ENCODE measurements around the gene AKT1.
A peak's percentile ranks its signal among the peaks of the same experiment; 100 is the strongest.
"Not testable (repeated sequence)": the region's sequence is repeated elsewhere in the genome, so short reads cannot be mapped to it uniquely, and the experiment has no call there.

The AKT1 gene

GRCh38 chr14:104753528-104754212, 41.9 kb downstream of the AKT1 start:
- DNase-seq (ENCODE audit: low read depth) = no peak

- DNase-seq (ENCODE audit: low read depth) = peak; percentile 98
These were observed 42.6 kb downstream of the AKT1 start, which contains the start of gene SIVA1 for GRCh38 chr14:104752735-104753527. Gene SIVA1 (plus strand): TSS chr14:104753147. CDS start chr14:104753202, 55 bp downstream.

GRCh38 chr14:104752423-104752734, 43.2 kb downstream of the AKT1 start:
- no peak for DNase-seq (ENCODE audit: low read depth)

DNA sequence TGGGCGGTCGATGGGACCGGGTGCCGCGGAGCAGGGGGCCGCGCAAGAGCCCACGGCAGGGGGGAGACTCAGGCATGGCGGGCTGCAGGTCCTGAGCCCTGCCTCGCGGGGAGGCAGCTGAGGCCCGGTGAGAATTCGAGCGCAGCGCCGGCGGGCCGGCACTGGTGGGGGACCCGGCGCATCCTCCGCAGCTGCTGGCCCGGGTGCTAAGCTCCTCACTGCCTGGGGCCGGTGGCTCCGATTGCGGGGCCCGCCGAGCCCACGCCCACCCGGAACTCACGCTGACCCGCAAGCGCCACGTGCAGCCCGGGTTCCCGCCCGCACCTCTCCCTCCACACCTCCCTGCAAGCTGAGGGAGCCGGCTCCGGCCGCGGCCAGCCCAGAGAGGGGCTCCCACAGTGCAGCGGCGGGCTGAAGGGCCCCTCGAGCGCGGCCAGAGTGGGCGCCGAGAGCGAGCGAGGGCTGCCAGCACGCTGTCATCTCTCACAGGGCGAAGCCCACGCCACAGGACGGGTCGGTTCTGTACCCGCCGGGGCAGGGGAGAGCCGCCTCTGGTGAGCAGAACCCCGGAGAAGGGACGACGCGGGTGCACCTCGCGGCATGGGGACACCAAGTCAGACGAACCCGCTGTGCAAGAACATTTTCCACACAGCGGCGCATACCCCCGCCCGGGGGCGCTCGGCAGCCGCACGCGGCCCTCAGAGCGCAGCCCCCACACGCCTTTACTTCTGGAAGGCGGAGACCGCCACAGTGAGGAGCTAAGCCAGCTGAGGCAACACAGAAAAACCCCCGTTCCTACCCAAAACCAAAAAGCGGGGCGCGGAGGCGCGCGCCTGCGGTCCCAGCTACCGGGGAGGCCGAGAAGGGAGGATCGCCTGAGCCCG, 43.8 kb downstream of the AKT1 start:
- no peak for DNase-seq (ENCODE audit: low read depth)

- DNase-seq (ENCODE audit: low read depth) = not testable (repeated sequence)
These were observed 44.8 kb downstream of the AKT1 start for GRCh38 chr14:104750753-104751057.

DNA sequence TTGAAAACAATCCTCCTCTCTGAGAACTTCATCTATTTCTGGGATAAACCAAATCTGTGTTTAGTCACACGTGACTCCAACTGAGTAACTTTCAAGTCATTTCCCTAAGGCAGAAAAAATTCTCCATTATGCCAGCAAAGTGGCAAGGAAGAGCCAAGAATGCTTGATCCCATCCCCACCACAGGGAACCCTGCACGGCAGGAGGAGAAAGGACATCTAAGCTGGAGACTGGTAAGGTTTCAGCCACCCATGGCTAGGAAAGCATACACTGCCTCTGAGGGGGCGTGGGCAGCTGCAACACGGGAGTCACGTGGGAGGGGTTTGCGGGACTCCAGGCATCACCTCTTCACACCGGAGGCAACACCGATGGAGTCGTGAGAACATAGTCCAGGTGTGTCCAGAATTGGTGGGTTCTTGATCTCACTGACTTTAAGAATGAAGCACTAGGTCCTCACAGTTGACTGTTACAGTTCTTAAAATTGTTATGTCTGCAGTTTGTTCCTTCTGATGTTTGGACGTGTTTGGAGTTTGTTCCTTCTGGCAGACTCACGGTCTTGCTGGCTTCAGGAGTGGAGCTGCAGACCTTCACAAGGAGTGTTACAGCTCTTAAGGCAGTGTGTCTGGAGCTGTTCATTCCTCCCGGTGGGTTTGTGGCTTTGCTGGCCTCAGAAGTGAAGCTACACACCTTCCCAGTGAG, 45.3 kb downstream of the AKT1 start:
- no peak for DNase-seq (ENCODE audit: low read depth)

DNA sequence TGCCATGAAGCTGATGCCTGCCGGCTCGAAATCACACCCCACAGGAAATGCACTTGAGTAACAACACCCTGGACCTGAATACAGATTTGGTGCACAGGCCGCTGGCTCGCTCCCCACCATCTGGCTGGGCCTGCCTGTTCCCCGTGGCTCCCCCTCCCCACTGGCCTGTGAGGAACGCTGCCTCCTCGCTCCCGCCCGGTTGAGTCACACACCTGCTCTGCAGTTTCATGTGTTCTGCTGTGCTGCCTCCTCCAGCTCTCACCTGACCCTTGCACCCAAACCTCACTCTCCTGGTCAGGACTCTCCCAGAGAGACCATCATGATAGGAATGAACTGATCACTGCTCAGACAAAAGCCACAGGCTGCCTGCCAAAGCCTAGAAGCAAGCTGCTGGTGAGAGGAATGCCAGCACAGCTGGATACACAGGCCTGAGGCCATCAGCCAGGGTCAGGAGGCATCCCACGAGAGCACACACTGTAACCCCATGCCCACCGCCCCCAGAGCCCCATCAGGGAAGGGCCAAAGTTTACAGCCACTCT, 46.4 kb downstream of the AKT1 start:
- DNase-seq (ENCODE audit: low read depth) = peak; percentile 34

DNA sequence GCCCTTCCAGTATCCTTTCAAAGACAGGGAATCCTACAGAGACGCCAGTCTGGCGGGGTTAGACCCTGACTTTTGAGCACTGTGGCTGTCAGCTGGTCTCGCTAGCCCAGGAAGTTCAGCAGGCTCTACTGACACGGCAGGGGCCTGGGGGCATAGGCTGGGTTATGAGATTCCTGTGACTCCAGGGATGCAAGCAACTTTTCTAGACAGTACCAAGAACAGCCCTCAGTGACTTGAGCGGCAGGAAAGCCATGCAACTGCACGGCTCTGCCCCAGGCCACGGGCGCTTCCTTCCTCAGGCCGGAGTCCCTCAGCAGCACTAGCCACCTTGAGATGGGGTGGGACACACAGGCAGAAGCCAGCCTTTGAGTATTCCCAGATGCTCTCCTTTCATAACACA, 47.7 kb downstream of the AKT1 start:
- no peak for DNase-seq (ENCODE audit: low read depth)

- no peak for DNase-seq (ENCODE audit: low read depth)
These were observed 48.5 kb downstream of the AKT1 start for GRCh38 chr14:104746934-104747481.

GRCh38 chr14:104746071-104746545, 49.4 kb downstream of the AKT1 start:
- no peak for DNase-seq (ENCODE audit: low read depth)

DNA sequence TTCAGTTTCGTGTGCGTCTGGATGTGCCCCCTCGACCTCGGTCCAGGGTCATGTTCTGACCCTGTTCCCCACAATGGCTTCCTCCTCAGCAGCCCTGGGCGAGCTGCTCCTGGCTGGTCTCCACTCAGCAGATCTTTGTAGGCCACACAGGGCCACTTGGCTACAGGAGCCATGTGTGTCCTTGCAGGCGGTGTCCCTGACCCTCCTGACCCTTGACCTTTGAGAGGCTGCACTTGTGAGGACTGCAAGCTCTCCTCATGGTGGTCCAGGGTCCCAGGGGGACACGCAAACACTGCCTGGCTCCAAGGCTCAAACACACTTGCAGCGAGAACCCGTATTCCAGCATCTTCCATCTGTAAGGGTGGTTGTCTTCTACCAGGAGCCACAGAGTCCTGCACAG, 50.1 kb downstream of the AKT1 start:
- DNase-seq (ENCODE audit: low read depth) = no peak

GRCh38 chr14:104744484-104744883, 51.1 kb downstream of the AKT1 start:
- no peak for DNase-seq (ENCODE audit: low read depth)

DNA sequence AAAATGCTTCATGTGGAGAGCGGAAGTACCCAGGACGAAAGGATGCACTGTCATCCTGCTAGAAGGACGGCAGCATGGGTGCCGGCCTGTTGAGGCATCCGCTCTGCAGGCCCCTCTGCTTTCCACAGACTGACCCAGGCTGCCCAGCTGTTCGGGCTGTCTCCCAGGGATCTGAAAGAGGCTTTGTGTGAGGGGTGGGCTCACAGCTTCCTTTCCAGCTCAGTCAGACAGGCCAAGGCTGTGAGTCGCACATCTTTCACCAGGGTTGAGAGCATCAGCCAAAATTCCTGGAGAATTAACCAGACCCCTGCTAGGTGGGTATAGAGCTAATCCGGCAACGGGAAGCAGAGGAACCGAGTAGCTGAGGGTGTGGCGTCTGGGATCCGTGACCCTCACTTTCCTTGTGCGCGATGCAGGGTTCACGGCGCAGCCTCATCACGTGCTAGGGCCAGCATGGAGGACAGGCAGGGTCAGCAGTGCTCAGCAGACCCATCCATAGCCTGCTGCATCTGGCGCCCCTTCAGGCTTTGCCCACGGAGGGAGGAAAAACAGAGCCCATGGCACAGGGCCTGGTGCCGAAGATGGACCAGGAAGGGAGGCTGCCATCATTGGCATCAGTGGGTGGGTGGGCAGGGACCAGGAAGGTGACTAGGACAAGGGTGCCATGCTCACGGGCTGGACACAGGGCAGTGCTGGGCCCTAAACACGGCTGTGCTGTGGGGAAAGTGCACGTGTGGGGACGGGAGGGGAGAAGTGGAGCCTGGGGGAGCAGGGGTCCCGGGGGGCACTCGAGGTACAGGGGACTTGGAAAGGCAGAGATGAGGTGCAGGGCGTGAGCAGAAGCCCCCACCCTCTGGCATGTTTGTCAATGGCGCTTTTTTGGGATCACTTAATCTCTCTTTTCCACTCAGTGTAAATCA, 51.8 kb downstream of the AKT1 start:
- DNase-seq (ENCODE audit: low read depth) = no peak

- no peak for DNase-seq (ENCODE audit: low read depth)
These were observed 52.7 kb downstream of the AKT1 start for GRCh38 chr14:104742586-104743455.

- no peak for DNase-seq (ENCODE audit: low read depth)
These were observed 53.7 kb downstream of the AKT1 start for GRCh38 chr14:104741803-104742251.

DNA sequence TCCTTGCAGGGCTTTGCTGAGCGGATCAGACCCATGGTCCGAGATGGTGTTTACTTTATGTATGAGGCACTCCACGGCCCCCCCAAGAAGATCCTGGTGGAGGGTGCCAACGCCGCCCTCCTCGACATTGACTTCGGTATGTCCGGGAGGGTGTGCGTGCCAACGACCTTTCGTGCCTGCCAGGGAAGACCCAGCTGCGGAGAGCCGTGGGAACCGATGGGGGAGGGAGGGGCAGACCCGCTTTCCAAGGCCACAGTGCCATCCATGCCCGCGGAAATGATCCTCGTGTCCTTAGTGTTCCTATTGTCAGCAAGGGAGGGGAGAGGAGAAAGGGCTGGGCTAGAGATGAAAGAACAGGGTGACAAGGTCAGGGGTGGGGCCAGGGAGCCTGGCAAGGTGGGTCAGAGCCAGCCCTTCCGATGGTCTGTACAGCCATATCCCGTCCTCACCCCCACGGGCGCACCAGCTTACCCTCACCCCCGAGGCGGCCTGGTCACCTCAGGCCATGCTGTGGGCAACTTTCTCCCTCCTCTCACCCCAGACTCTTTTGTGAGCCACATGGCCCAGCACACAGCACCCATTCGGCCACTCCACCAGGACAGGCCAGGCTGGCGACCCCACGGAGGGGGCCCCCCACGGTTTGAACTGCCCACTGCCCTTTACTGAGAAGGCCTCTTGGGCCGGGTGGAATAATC, 54.3 kb downstream of the AKT1 start:
- DNase-seq (ENCODE audit: low read depth) = no peak

- DNase-seq (ENCODE audit: low read depth) = no peak
These were observed 55.7 kb downstream of the AKT1 start for GRCh38 chr14:104739546-104740516.

Measured in fibroblast of the conjunctiva (primary cell).